Suppressor macrophage (primary cell): ENCODE data around the gene TCN2.
A peak's percentile ranks its signal among the peaks of the same experiment; 100 is the strongest.
"Not testable (repeated sequence)": the region's sequence is repeated elsewhere in the genome, so short reads cannot be mapped to it uniquely, and the experiment has no call there.

Experiments
- DNase-seq, 4 experiments: peaks; one replicate each; pipeline ENCODE4 v3.0.0-alpha.2; 2020 to 2022

Gene TCN2

DNA sequence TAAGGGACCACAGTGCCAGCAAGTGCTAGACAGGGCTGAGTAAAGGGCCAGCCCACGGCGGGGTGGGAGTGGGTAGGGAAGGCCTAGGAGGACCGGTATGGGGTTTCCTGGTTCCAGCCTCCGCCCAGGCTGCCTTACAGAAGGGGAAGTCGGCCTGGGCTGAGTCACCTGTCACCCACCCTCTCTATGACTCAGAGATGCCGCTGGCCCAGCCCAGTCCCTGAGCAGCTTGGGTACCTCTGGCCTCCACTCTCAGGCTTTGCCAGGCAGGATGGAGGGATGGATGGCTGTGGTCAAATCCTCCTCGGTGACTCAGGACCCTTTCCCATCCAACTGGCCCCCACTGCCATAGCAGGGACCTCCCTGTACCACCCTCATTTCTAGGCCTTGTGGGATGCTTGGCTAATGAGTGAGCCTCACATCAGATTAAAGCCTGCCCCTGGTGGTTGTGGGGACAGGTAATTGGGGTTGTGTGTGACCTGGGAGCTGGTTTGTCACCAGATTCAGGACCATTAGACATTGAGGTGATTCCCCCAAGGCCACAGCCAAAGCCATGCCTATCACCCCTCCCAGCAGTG, 42.5 kb downstream of the TCN2 start:
- DNase-seq, result peak; percentile 85 to 94 (median 91)

DNA sequence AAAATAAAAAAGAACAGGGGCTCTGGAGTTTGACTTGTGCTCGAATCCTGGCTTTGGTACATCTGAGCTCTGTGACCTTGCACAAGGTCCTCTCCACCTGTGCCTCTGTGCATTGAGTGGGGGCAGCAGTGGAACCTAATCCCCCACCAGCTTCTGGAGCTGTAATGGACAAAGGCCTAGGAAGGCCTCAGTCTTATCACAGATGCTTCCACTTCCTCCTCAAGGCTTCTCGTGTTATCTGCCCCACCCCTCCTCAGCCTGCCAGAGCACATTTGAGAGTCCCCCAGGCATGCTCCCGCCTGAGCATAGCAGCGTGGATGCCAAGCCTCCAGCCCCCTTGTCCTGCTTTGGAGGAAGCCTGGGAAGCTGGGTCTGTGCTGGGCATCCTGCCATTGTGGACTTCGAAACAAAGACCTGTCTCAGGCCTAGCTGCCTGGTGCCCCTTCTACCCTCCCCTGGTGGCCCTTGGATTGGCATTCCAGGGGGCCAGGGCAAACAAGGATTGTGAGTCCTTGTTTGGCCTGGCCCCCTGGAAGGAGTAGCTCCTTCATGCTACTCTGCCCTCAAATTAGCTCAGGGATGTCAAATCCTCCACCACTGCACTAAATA, 43.6 kb downstream of the TCN2 start:
- DNase-seq, result no peak

- DNase-seq, result no peak
Measured at GRCh38 chr22:30652852-30653251, 45.9 kb downstream of the TCN2 start.

- no peak for DNase-seq
Measured at GRCh38 chr22:30654361-30654760, 47.4 kb downstream of the TCN2 start.

- no peak for DNase-seq
Measured at GRCh38 chr22:30655532-30655931, 48.6 kb downstream of the TCN2 start.

DNA sequence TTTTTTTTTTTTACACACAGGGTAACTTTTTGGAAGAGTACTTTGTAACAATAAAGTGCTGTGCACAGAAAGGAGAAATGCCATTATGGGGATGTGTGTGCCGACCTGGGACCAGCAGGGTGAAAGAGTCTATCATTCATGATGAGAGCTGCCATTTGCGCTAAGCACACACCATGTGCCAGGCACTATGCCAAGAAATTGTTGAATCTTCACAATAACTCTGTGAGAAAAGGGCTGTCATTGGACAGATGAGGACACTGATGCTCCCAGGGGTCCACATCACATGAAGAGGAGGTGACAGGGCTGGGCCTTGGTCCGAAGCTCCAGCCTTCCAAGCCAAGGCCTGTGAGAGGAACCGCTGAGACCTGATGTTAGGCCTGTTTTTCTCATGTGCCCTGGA, 55.1 kb downstream of the TCN2 start:
- no peak for DNase-seq

GRCh38 chr22:30664798-30665197, 57.8 kb downstream of the TCN2 start:
- no peak for DNase-seq

GRCh38 chr22:30665266-30665665, 58.3 kb downstream of the TCN2 start:
- DNase-seq, result no peak

- no peak for DNase-seq
Measured at GRCh38 chr22:30665786-30666185, 58.8 kb downstream of the TCN2 start.

DNA sequence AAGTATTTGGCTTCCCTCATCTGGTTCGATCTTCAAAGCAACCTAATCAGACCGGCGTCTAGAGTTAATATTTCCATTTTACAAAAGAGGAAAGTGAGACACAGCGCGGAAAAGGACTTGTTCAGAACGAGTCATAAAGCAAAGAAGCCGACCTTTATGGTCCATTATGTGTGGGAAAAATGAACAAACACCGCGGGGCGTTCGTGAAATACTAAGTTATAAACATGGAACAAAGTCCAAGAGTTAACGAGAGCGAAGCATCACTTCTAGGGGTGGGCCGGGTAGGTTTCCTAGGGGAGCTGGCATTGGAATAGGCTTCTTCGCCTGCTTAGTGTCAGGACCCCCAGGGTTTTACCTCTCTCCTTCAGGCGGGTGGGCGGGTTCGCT, 60.1 kb downstream of the TCN2 start:
- DNase-seq, result peak in 2 of 4 experiments; percentile 9 to 23

GRCh38 chr22:30667494-30668385, 60.8 kb downstream of the TCN2 start, which contains the start of gene DUSP18:
Gene DUSP18 (minus strand): TSS chr22:30667875. CDS start chr22:30664003, 3,872 bp downstream.
- peak; percentile 92 to 97 (median 96) for DNase-seq

GRCh38 chr22:30668386-30668710, 61.4 kb downstream of the TCN2 start:
- no peak for DNase-seq

DNA sequence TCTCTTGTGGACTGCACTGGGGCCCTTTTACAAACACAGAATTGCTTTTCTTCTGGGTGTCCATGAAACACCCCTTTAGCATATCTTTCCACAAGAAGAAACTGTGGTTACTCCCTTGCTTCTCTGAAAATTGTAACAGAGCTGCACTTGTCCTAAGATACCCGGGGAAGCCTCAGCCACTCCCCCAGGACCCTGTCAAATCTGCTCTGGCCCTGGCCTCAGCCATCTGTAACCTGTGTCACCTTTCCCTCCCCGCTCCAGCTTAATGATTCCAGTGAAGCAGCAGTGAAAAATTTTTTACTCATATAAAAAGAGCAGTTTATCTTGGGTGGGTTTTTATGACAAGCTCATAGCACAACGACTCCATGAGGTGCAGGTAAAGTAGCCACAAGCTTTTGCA, 64.1 kb downstream of the TCN2 start:
- no peak for DNase-seq

GRCh38 chr22:30673136-30673535, 66.2 kb downstream of the TCN2 start:
- no peak for DNase-seq

DNA sequence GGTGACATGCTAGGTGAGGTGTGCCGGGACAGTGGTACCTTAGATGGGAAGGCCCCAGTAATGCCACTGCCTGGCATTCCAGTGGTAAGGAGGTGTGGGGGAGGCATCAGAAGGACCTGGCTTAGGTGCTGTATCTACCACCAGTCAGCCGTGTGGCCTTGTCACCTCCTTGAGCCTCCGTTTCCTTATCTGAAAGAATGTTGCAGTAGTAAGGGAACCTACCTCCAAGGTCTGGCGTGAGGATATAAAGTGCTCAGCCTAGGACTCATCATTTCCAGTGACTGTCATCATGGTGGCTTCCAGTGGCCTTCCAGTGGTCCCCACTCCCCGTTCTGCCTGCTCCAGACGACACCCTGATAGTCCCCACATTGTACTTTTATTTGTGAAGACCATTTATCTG, 67.5 kb downstream of the TCN2 start:
- DNase-seq, result no peak

GRCh38 chr22:30675436-30675835, 68.5 kb downstream of the TCN2 start:
- DNase-seq, result no peak

- DNase-seq, result not testable (repeated sequence)
Measured at GRCh38 chr22:30676565-30676964, 69.6 kb downstream of the TCN2 start.
